Measurements from ENCODE around the gene NUCKS1. TPM values are rescaled to one million over a fixed set of nuclear protein-coding genes. Genes with fewer than 3 reads are reported as not detected.

Gene NUCKS1
- total RNA-seq, 1 experiment from 2014 or later, result 427 TPM

DNA sequence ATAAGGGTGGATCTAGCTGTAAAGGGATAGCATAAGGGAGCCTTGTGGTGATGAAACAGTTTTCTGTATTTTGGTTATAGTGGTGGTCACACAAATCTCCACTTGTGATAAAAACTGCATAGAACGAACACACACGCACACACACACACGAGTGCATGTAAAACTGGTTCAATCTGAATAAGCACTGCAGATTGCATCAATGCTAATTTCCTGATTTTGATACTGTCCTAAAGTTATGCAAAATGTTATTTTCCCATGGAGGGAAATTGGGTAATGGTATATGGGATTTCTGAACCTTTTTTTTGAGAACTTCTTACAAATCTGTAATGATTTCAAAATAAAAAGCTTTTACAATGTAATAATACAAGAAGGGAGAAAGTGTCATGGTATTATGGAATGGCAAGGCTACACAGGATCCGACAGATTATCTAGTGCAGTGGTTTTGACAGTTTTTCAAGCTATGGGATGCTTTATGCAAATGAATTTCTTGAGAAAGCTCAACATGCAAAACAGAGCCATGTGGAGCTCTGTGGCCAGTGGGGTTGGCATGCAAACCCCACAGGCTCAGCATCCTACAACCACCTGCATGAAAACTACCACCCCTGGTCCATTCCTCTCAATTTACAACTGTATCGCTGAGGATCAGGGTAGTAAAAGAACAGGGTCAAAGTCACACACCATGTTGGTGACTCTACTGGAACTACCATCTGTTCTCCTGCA is 44.2 kb upstream of the NUCKS1 start:
- Histone ChIP-seq H3K27me3 (ENCODE audit: insufficient read depth, low read length) (no peaks in the 10 kb centered on the region), H3K4ac (ENCODE audit: low read depth, low read length) (no peak overlapping the region), H2AFZ (ENCODE audit: low read length) (no peak overlapping the region), H3K14ac (ENCODE audit: insufficient read depth, low read length) (no peak overlapping the region), H3T11ph (ENCODE audit: low read length) (no peak overlapping the region), H3K27ac (ENCODE audit: insufficient read length, low read depth, low read length) (no peak overlapping the region), H4K91ac (ENCODE audit: insufficient read length, low read depth, low read length) (no peak overlapping the region), H4K5ac (ENCODE audit: insufficient read length, low read depth, low read length) (no peak overlapping the region), H3K4me1 (ENCODE audit: insufficient read depth, low read length) (no peaks in the 10 kb centered on the region), H3K18ac (ENCODE audit: insufficient read length, low read depth, low read length) (no peak overlapping the region), H2BK15ac (ENCODE audit: low read depth, low read length) (no peak overlapping the region), H3K9me3 (ENCODE audit: control insufficient read depth, low read depth, low read length) (no peaks in the 10 kb centered on the region), H3K79me2 (ENCODE audit: insufficient read depth, low read length) (no peaks in the 10 kb centered on the region), H2BK120ac (ENCODE audit: low read depth, low read length, poor library complexity, severe bottlenecking) (no peak overlapping the region), H3K9ac (ENCODE audit: extremely low read depth, insufficient read length, low read length) (no peak overlapping the region), H3K23me2 (ENCODE audit: insufficient read length, low read depth, low read length, poor library complexity, severe bottlenecking) (no peaks in the 10 kb centered on the region), H2BK20ac (ENCODE audit: low read depth, low read length, poor library complexity, severe bottlenecking) (no peak overlapping the region), H2BK12ac (ENCODE audit: insufficient read length, low read depth, low read length) (no peak overlapping the region), H3K79me1 (ENCODE audit: insufficient read depth, low read depth, low read length, poor library complexity, severe bottlenecking) (no peaks in the 10 kb centered on the region), H2AK5ac (ENCODE audit: insufficient read length, low read length) (no peak overlapping the region), H3K4me2 (ENCODE audit: insufficient read depth, insufficient read length, low read length) (no peak overlapping the region), H2BK5ac (ENCODE audit: insufficient read length, low read length) (no peak overlapping the region), H4K8ac (replicated peaks; ENCODE audit: insufficient read length, low read depth, low read length) (no peak overlapping the region), H3K56ac (ENCODE audit: insufficient read length, low read depth, low read length) (no peak overlapping the region), H3K23ac (ENCODE audit: insufficient read length, low read depth, low read length) (no peak overlapping the region), H4K20me1 (ENCODE audit: control insufficient read depth, insufficient read depth, insufficient read length) (no peaks in the 10 kb centered on the region)
- no peak for DNase-seq
- Mint-ChIP-seq H3K27ac (no peak overlapping the region), H3K27me3 (ENCODE audit: low read depth) (no peaks in the 10 kb centered on the region), H3K4me1 (peaks cover 5 to 12% of the 10 kb centered on the region in 2 experiments; a peak in 3 of 4 replicates), H3K9me3 (no peaks in the 10 kb centered on the region), H3K4me3 (no peak overlapping the region), H3K36me3 (ENCODE audit: insufficient read depth in 1 of 3, low read depth in 3 of 3) (peaks cover 16 to 63% (median 59%) of the 10 kb centered on the region in 3 experiments; a peak in 6 of 7 replicates)
- TF ChIP-seq, protein P1, sequence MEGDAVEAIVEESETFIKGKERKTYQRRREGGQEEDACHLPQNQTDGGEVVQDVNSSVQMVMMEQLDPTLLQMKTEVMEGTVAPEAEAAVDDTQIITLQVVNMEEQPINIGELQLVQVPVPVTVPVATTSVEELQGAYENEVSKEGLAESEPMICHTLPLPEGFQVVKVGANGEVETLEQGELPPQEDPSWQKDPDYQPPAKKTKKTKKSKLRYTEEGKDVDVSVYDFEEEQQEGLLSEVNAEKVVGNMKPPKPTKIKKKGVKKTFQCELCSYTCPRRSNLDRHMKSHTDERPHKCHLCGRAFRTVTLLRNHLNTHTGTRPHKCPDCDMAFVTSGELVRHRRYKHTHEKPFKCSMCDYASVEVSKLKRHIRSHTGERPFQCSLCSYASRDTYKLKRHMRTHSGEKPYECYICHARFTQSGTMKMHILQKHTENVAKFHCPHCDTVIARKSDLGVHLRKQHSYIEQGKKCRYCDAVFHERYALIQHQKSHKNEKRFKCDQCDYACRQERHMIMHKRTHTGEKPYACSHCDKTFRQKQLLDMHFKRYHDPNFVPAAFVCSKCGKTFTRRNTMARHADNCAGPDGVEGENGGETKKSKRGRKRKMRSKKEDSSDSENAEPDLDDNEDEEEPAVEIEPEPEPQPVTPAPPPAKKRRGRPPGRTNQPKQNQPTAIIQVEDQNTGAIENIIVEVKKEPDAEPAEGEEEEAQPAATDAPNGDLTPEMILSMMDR (conservative IDR thresholded peaks at IDR 0.05), result no peak
- no CpG with 5 or more reads among the region's 5 CpGs for WGBS (ENCODE audit: extremely low coverage, insufficient read length, low lambda C conversion rate)

All from H9 (cell line).